GM19351 (cell line): ENCODE results near the gene HUS1B.
"Not testable (repeated sequence)": the region's sequence is repeated elsewhere in the genome, so short reads cannot be mapped to it uniquely, and the experiment has no call there.

ENCODE experiments used
- ATAC-seq: cut with Tn5 transposase; IDR thresholded peaks from one replicate; pipeline ENCODE4 v1.9.1; 2021; ENCODE audit warnings: mild to moderate bottlenecking, moderate library complexity; ENCODE audit not compliant: unreplicated experiment

Gene HUS1B

GRCh38 chr6:679282-679681 is 22.4 kb upstream of the HUS1B start:
- ATAC-seq: no peak

- ATAC-seq: no peak
Observed at GRCh38 chr6:678520-678919, 21.6 kb upstream of the HUS1B start.

GRCh38 chr6:677919-678318 is 21.0 kb upstream of the HUS1B start:
- ATAC-seq: no peak

GRCh38 chr6:674956-675355 is 18.1 kb upstream of the HUS1B start:
- no peak for ATAC-seq

GRCh38 chr6:674406-674805 is 17.5 kb upstream of the HUS1B start:
- no peak for ATAC-seq

GRCh38 chr6:667253-667927 is 10.5 kb upstream of the HUS1B start:
- no peak for ATAC-seq

GRCh38 chr6:665403-666267 is 8.7 kb upstream of the HUS1B start:
- ATAC-seq: no peak

GRCh38 chr6:663788-664187 is 6.9 kb upstream of the HUS1B start:
- not testable (repeated sequence) for ATAC-seq

- ATAC-seq: no peak
Observed at GRCh38 chr6:659716-660581, 3.0 kb upstream of the HUS1B start.

GRCh38 chr6:658244-658643 is 1.3 kb upstream of the HUS1B start:
- ATAC-seq: no peak

GRCh38 chr6:657743-658142 is 843 bp upstream of the HUS1B start:
- no peak for ATAC-seq

GRCh38 chr6:654136-654535 is 2.8 kb downstream of the HUS1B start:
- ATAC-seq: no peak

- no peak for ATAC-seq
Observed at GRCh38 chr6:652865-653264, 4.0 kb downstream of the HUS1B start.

- no peak for ATAC-seq
Observed at GRCh38 chr6:650098-650497, 6.8 kb downstream of the HUS1B start.

- no peak for ATAC-seq
Observed at GRCh38 chr6:642805-643204, 14.1 kb downstream of the HUS1B start.

GRCh38 chr6:641225-641985 is 15.5 kb downstream of the HUS1B start:
- ATAC-seq: no peak

- peak; percentile 82 for ATAC-seq
Observed at GRCh38 chr6:636488-636887, 20.4 kb downstream of the HUS1B start.

- ATAC-seq: no peak
Observed at GRCh38 chr6:635233-635632, 21.7 kb downstream of the HUS1B start.

GRCh38 chr6:633611-634010 is 23.3 kb downstream of the HUS1B start:
- ATAC-seq: no peak

GRCh38 chr6:628766-629165 is 28.1 kb downstream of the HUS1B start:
- no peak for ATAC-seq

GRCh38 chr6:626236-626635 is 30.7 kb downstream of the HUS1B start:
- ATAC-seq: no peak
